Uterus (tissue), 4 donors: ENCODE measurements around the gene PDGFD. TPM values are rescaled to one million over a fixed set of nuclear protein-coding genes. Genes with fewer than 3 reads are reported as not detected.

ENCODE experiments used
- DNase-seq, 2 donors: peaks; one replicate each; pipeline ENCODE4 v3.0.0-alpha.2; 2019 to 2020
- H3K27ac ChIP-seq, 2 donors: fragments of 200-600 bp; sonication (generic); 1 replicate in 1 of 2; 2 replicates in 1 of 2; pipeline ENCODE4 v1.5.1; 2016 to 2018
- H3K27me3 ChIP-seq, 2 donors: fragments of 200-600 bp; sonication (generic); one replicate each; pipeline ENCODE4 v1.5.1; 2018 to 2019; ENCODE audit warnings: control low read depth in 1 of 2
- H3K36me3 ChIP-seq, 2 donors: fragments of 200-600 bp; sonication (generic); one replicate each; pipeline ENCODE4 v1.5.1; 2019; ENCODE audit warnings: control low read depth in 1 of 2
- H3K4me1 ChIP-seq, 2 donors: fragments of 200-600 bp; sonication (generic); one replicate each; pipeline ENCODE4 v1.5.1; 2018 to 2019; ENCODE audit warnings: control low read depth in 1 of 2
- H3K4me3 ChIP-seq, 2 donors: fragments of 200-600 bp; sonication (generic); 1 replicate in 1 of 2; 2 replicates in 1 of 2; pipeline ENCODE4 v1.5.1; 2018 to 2019; ENCODE audit warnings: mild to moderate bottlenecking in 1 of 2
- H3K9me3 ChIP-seq, 2 donors: fragments of 200-600 bp; sonication (generic); one replicate each; pipeline ENCODE4 v1.5.1; 2019; ENCODE audit warnings: control low read depth in 1 of 2
- POLR2A ChIP-seq, 2 donors: fragments of 450-650 bp; IDR thresholded peaks; one replicate each; pipeline ENCODE4 v1.6.1; 2016; ENCODE audit warnings: antibody characterized with exemption in 2 of 2, mild to moderate bottlenecking in 1 of 2, moderate library complexity in 1 of 2
- intact Hi-C: fragments of 100-400 bp; cut with DNase I; formaldehyde crosslinking; loops from one replicate; pipeline ENCODE4 v1.15.1; 2023; ENCODE audit warnings: low total_unique reads
- total RNA-seq, 4 donors: library from RNA; depleted of rRNA in 3 of 4; stranded (reverse); fragments of >200 nt in 3 of 4; gene quantifications; one replicate each; pipeline versions ENCODE4 v1.1.0 to v1.2.4, GENCODE V29; 2014 to 2023
- TF ChIP-seq, protein P1 (sequence below), 4 experiments: fragments of 200-600 bp in 2 of 4; fragments of 450-650 bp in 2 of 4; sonication (generic) in 2 of 4; IDR thresholded peaks; one replicate each; pipeline ENCODE4 v1.5.1; 2016 to 2019; ENCODE audit warnings: antibody characterized with exemption in 4 of 4, mild to moderate bottlenecking in 2 of 4, moderate library complexity in 1 of 4
- donor health status: DM: yes; HTN: yes; CAD: no.

The PDGFD gene
- total RNA-seq, 4 donors from 2014 or later, result 2.8 to 57.9 (median 23.9) TPM

DNA sequence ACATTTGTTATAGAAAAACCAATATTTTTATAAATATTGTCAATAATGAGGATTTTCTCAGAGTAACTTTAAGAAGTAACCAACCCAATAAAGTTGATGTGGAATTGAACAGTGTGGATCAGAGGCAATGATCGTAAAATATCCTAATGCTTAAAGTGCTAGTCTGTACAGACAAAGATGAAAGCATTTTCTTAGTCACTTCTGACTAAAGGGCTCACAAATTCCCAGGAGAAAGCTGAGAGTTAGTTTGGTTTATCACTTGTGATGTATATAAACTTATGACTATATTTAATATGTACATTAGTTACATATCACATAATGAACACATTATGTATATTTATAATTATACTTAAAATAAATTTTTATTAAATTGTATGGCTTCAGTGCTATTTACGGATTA is 152.9 kb downstream of the PDGFD start:
- no peak for DNase-seq

DNA sequence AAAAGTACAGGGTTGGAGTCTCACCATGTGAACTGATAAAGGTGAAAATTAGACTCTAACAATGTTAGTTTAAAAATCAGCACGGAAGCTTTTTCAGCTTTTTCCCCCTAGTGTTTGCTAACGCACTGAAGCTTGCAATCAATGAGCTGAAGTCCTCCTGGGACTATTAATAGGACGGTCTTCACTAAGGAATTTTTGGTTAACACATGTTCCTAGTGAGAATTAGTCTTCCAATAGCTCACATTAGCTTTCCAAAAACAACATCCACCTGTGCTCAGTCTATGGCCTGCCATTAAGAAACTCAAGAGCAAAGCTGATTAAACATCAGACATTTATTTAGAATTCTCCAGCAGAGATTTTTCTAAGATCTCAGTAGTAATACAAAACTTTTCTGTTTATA is 154.2 kb downstream of the PDGFD start:
- TF ChIP-seq, protein P1, sequence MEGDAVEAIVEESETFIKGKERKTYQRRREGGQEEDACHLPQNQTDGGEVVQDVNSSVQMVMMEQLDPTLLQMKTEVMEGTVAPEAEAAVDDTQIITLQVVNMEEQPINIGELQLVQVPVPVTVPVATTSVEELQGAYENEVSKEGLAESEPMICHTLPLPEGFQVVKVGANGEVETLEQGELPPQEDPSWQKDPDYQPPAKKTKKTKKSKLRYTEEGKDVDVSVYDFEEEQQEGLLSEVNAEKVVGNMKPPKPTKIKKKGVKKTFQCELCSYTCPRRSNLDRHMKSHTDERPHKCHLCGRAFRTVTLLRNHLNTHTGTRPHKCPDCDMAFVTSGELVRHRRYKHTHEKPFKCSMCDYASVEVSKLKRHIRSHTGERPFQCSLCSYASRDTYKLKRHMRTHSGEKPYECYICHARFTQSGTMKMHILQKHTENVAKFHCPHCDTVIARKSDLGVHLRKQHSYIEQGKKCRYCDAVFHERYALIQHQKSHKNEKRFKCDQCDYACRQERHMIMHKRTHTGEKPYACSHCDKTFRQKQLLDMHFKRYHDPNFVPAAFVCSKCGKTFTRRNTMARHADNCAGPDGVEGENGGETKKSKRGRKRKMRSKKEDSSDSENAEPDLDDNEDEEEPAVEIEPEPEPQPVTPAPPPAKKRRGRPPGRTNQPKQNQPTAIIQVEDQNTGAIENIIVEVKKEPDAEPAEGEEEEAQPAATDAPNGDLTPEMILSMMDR (IDR thresholded peaks at IDR 0.05), result no peak
- H3K4me1 ChIP-seq, result no peaks in the 10 kb centered on the region
- no peak overlapping the region for H3K27ac ChIP-seq
- H3K36me3 ChIP-seq, result no peaks in the 10 kb centered on the region
- H3K9me3 ChIP-seq, result no peaks in the 10 kb centered on the region
- DNase-seq, result no peak
- H3K27me3 ChIP-seq, result no peaks in the 10 kb centered on the region
- intact Hi-C loops, result no loop called here
- H3K4me3 ChIP-seq, result no peak overlapping the region

More for the DNA sequence above, 152.9 kb downstream of the PDGFD start:
- H3K36me3 ChIP-seq, result no peaks in the 10 kb centered on the region
- no peak overlapping the region for H3K4me3 ChIP-seq
- TF ChIP-seq, protein P1 (IDR thresholded peaks at IDR 0.05), result no peak
- no peak for TF ChIP-seq POLR2A (IDR thresholded peaks at IDR 0.05)
- no peaks in the 10 kb centered on the region for H3K4me1 ChIP-seq
- intact Hi-C loops, result no loop called here
- no peaks in the 10 kb centered on the region for H3K27me3 ChIP-seq
- H3K27ac ChIP-seq, result no peak overlapping the region
- H3K9me3 ChIP-seq, result no peaks in the 10 kb centered on the region

DNA sequence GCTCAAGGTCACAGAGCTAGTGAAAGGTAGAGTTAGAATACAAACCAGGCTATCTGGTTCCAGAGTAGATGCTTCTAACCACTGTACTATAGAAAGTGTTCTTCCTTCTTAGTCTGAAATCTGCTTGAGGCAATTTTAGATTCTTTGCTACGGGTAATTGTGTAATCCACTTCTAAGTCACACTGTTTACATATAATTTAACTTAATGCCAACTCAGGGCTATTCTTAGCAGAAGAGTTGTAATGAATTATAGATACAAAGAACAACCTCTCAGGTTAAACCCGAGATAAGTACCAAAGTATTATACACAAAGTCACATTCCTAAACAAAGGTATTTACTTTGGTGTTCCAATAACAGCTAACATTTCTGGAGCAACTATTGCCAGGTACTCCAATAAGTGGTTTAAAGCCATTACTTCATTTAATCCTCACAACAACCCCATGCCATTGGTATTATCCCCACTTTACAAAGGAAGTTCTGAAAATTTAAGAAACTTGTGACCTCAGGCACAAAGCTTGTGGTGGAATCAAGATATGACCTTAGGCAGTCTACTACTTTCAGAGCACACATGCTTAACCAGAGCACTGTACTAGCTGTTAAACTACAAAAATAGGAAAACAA is 158.6 kb downstream of the PDGFD start:
- Histone ChIP-seq H3K4me1 (no peaks in the 10 kb centered on the region), H3K9me3 (no peaks in the 10 kb centered on the region), H3K4me3 (no peak overlapping the region), H3K27me3 (no peaks in the 10 kb centered on the region), H3K36me3 (no peaks in the 10 kb centered on the region), H3K27ac (no peak overlapping the region)
- no peak for DNase-seq
- intact Hi-C loops, result no loop called here
- no peak for TF ChIP-seq POLR2A (IDR thresholded peaks at IDR 0.05)
- TF ChIP-seq, protein P1 (IDR thresholded peaks at IDR 0.05), result no peak

DNA sequence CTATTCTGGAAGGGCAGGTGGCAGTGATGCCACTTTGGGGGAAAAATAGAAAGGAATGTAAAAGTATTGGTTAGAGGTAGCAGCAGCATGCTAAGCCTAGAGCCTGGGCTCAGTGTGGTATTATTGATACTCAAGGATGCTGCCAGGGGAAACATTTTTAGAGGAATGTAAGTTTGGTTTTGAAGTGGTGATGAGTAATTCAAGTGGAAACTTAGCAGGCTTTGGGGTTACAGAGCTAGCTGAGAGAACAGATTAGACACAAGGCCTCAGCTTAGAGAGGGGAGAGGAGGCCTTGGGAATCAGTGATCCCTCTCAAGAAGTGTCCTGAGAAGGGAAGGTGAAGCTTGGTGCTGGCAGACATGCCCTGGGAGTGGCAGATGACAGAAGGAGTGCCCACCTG is 160.5 kb downstream of the PDGFD start:
- intact Hi-C loops, result no loop called here
- H3K4me3 ChIP-seq, result no peak overlapping the region

DNA sequence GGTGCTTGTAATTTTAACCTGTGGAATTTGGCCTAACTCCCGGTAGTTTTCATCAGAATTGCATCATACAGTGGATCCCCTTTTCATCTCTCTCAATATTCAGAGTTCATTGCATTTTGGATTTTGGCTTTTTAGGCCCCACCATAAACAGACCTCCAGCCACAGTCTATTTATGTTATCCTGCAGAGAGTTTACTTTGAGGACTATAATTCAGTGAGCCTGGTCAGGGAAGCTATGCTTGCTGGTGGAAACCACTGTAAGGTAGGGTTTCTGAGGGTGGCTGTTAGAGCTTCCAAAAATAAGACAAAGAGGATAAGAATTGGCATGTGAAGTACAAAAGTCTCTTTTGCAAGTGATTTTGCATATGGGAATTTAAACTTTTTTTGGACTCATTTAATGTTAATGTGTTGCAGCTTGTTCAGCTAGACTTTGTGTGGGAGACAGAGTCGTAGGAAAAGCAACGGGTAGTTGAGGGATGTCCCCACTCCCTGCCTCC is 162.3 kb downstream of the PDGFD start:
- no peak overlapping the region for H3K27ac ChIP-seq
- DNase-seq, result no peak
- H3K36me3 ChIP-seq, result no peaks in the 10 kb centered on the region
- no peak overlapping the region for H3K4me3 ChIP-seq
- no peaks in the 10 kb centered on the region for H3K4me1 ChIP-seq
- no peak for TF ChIP-seq POLR2A (IDR thresholded peaks at IDR 0.05)
- TF ChIP-seq, protein P1 (IDR thresholded peaks at IDR 0.05), result no peak
- intact Hi-C loops, result no loop called here
- no peaks in the 10 kb centered on the region for H3K9me3 ChIP-seq
- no peaks in the 10 kb centered on the region for H3K27me3 ChIP-seq

More for the DNA sequence above, 160.5 kb downstream of the PDGFD start:
- Histone ChIP-seq H3K36me3 (no peaks in the 10 kb centered on the region), H3K4me1 (no peaks in the 10 kb centered on the region), H3K27me3 (no peaks in the 10 kb centered on the region), H3K9me3 (no peaks in the 10 kb centered on the region), H3K27ac (no peak overlapping the region)
- TF ChIP-seq POLR2A (IDR thresholded peaks at IDR 0.05), result no peak
- TF ChIP-seq, protein P1 (IDR thresholded peaks at IDR 0.05), result no peak
- no peak for DNase-seq
